SK-N-MC (cell line): ENCODE results near the gene PTRH2.

Experiments
- DNase-seq: peaks from one replicate; pipeline ENCODE4 v3.0.0-alpha.2; 2011; ENCODE audit warnings: low read depth, low spot score
- H3K27ac ChIP-seq: fragments of 200-600 bp; sonication (generic); 2 replicates; pipeline ENCODE4 v1.5.1; 2016; ENCODE audit warnings: mixed run types
- H3K36me3 ChIP-seq: fragments of 200-600 bp; sonication (generic); 2 replicates; pipeline ENCODE4 v1.6.1; 2017; ENCODE audit warnings: antibody characterized with exemption, low read length, mixed read lengths; ENCODE audit not compliant: insufficient read depth
- H3K4me3 ChIP-seq: fragments of 200-600 bp; sonication (generic); 2 replicates; pipeline ENCODE4 v1.5.1; 2016
- H3K9ac ChIP-seq: fragments of 200-600 bp; sonication (generic); 2 replicates; pipeline ENCODE4 v1.8.0; 2017; ENCODE audit warnings: mixed run types, mixed read lengths; ENCODE audit not compliant: insufficient read length
- H3K9me3 ChIP-seq: fragments of 200-600 bp; sonication (generic); 2 replicates; pipeline ENCODE4 v1.6.1; 2017; ENCODE audit warnings: low read depth, mild to moderate bottlenecking, antibody characterized with exemption, low read length, moderate library complexity, mixed read lengths
- EZH2 ChIP-seq: fragments of 200-600 bp; sonication (generic); IDR thresholded peaks from one replicate; pipeline ENCODE4 v1.6.1; 2017; ENCODE audit warnings: antibody characterized with exemption
- FOXP2 ChIP-seq: optimal IDR thresholded peaks from 2 replicates; pipeline ENCODE3; 2011; ENCODE audit warnings: mild to moderate bottlenecking, moderate library complexity; ENCODE audit not compliant: insufficient read depth; ENCODE audit errors: extremely low read length, control extremely low read depth
- POLR2AphosphoS5 ChIP-seq: IDR thresholded peaks from 2 replicates; pipeline ENCODE4 v1.6.1; 2012; ENCODE audit warnings: mild to moderate bottlenecking, low read depth, low read length, borderline replicate concordance

Gene PTRH2

GRCh38 chr17:59649886-59650285, 57.3 kb downstream of the PTRH2 start:
- TF ChIP-seq POLR2AphosphoS5 (no peak), FOXP2 (no peak), EZH2 (no peak)
- peaks cover 96% of the 10 kb centered on the region for H3K36me3 ChIP-seq
- no peak overlapping the region for H3K9ac ChIP-seq
- DNase-seq: no peak
- H3K9me3 ChIP-seq: peaks cover 8% of the 10 kb centered on the region; the same call in 1 of the 2 replicates
- no peak overlapping the region for H3K4me3 ChIP-seq
- no peak overlapping the region for H3K27ac ChIP-seq
